Activated CD8-positive, alpha-beta T cell treated with anti-CD3 and anti-CD28 coated beads for 36 hours (primary cell): ENCODE data around the gene DYRK1A. TPM values are rescaled to one million over a fixed set of nuclear protein-coding genes. Genes with fewer than 3 reads are reported as not detected.

Experiments
- ATAC-seq: fragments of 200-7000 bp; cut with Tn5 transposase; one replicate; pipeline ENCODE4 v1.10.0; 2021; ENCODE audit warnings: mild to moderate bottlenecking, moderate library complexity
- CTCF ChIA-PET: fragments of 350-600 bp; sonication (Branson Sonifier 250); formaldehyde crosslinking; loops from one replicate; lab custom pipeline; 2021; ENCODE audit warnings: antibody characterized with exemption; lab: Charles Lee
- POLR2A ChIA-PET: fragments of 350-600 bp; sonication (Branson Sonifier 250); formaldehyde crosslinking; loops from one replicate; lab custom pipeline; 2021; ENCODE audit warnings: antibody characterized with exemption; lab: Charles Lee
- DNase-seq: peaks from one replicate; pipeline ENCODE4 v3.0.0-alpha.2; 2020
- H3K27ac Mint-ChIP-seq: one replicate; pipeline ENCODE4 v1.8.0; 2021; ENCODE audit warnings: mild to moderate bottlenecking, mixed read lengths
- H3K27me3 Mint-ChIP-seq: one replicate; pipeline ENCODE4 v1.8.0; 2021; ENCODE audit warnings: mixed read lengths
- H3K36me3 Mint-ChIP-seq: one replicate; pipeline ENCODE4 v1.8.0; 2021; ENCODE audit warnings: low read depth, mixed read lengths
- H3K4me1 Mint-ChIP-seq: one replicate; pipeline ENCODE4 v1.8.0; 2021; ENCODE audit warnings: low read depth, mixed read lengths
- H3K4me3 Mint-ChIP-seq: one replicate; pipeline ENCODE4 v1.8.0; 2021; ENCODE audit warnings: mild to moderate bottlenecking, moderate library complexity, mixed read lengths
- H3K9me3 Mint-ChIP-seq: one replicate; pipeline ENCODE4 v1.8.0; 2021; ENCODE audit warnings: mixed read lengths
- CTCF ChIP-seq: fragments of 200-600 bp; IDR thresholded peaks from one replicate; pipeline ENCODE4 v1.8.0; 2022; ENCODE audit warnings: antibody characterized with exemption, mild to moderate bottlenecking
- intact Hi-C: fragments of 100-400 bp; cut with micrococcal nuclease; formaldehyde crosslinking; loops from one replicate; pipeline ENCODE4 v1.10.0; 2022
- total RNA-seq, 2 experiments: library from RNA; stranded (reverse); gene quantifications; one replicate each; pipeline ENCODE4 v1.2.3, GENCODE V29; 2021

Gene DYRK1A
- total RNA-seq, 2 experiments from 2014 or later: 57.5 to 58.7 TPM

- no peaks in the 10 kb centered on the region for H3K27me3 Mint-ChIP-seq
- intact Hi-C loops: no loop called here
- POLR2A ChIA-PET: no interaction called here
- CTCF ChIA-PET: no interaction called here
- peaks cover 84% of the 10 kb centered on the region for H3K4me1 Mint-ChIP-seq
- H3K4me3 Mint-ChIP-seq: no peak overlapping the region
- H3K9me3 Mint-ChIP-seq: no peaks in the 10 kb centered on the region
- TF ChIP-seq CTCF: no peak
- H3K36me3 Mint-ChIP-seq: peaks cover 9% of the 10 kb centered on the region
- ATAC-seq: no peak
- peak overlapping the region; percentile 69 for H3K27ac Mint-ChIP-seq
- DNase-seq: no peak
Observed at GRCh38 chr21:37393786-37394185, 27.2 kb downstream of the DYRK1A start.

GRCh38 chr21:37395961-37396360 is 29.4 kb downstream of the DYRK1A start:
- Mint-ChIP-seq H3K4me3 (no peak overlapping the region), H3K9me3 (peaks cover 4% of the 10 kb centered on the region), H3K36me3 (peaks cover 20% of the 10 kb centered on the region), H3K27ac (peak overlapping the region; percentile 52), H3K27me3 (no peaks in the 10 kb centered on the region), H3K4me1 (peaks cover 86% of the 10 kb centered on the region)
- ChIA-PET POLR2A (no interaction called here), CTCF (no interaction called here)
- DNase-seq (no peak), ATAC-seq (no peak)
- no peak for TF ChIP-seq CTCF
- intact Hi-C loops: no loop called here

GRCh38 chr21:37396855-37397254 is 30.3 kb downstream of the DYRK1A start:
- H3K27ac Mint-ChIP-seq: peak overlapping the region; percentile 13
- peak; percentile 17 for ATAC-seq
- peaks cover 24% of the 10 kb centered on the region for H3K36me3 Mint-ChIP-seq
- no peak overlapping the region for H3K4me3 Mint-ChIP-seq
- no peaks in the 10 kb centered on the region for H3K27me3 Mint-ChIP-seq
- ChIA-PET POLR2A (no interaction called here), CTCF (interaction anchor here (0.7 kb wide), 1 partner anchor 12 kb away, joined by 3 read pairs; no protein-coding TSS in a partner anchor)
- intact Hi-C loops: no loop called here
- peaks cover 85% of the 10 kb centered on the region for H3K4me1 Mint-ChIP-seq
- no peak for TF ChIP-seq CTCF
- DNase-seq: no peak
- H3K9me3 Mint-ChIP-seq: peaks cover 6% of the 10 kb centered on the region

GRCh38 chr21:37398697-37399096 is 32.1 kb downstream of the DYRK1A start:
- DNase-seq (peak; percentile 35), ATAC-seq (peak; percentile 66)
- peaks cover 37% of the 10 kb centered on the region for H3K36me3 Mint-ChIP-seq
- no peaks in the 10 kb centered on the region for H3K27me3 Mint-ChIP-seq
- H3K9me3 Mint-ChIP-seq: peaks cover 14% of the 10 kb centered on the region
- H3K27ac Mint-ChIP-seq: peak overlapping the region; percentile 38
- TF ChIP-seq CTCF: no peak
- peaks cover 80% of the 10 kb centered on the region for H3K4me1 Mint-ChIP-seq
- CTCF ChIA-PET: interaction anchor here (0.9 to 1.1 kb wide), 2 partner anchors 16 to 59 kb away, joined by 3 read pairs; no protein-coding TSS in a partner anchor
- intact Hi-C loops: no loop called here
- POLR2A ChIA-PET: interaction anchor here (1.4 kb wide), 1 partner anchor 10 kb away, joined by 3 read pairs; no protein-coding TSS in a partner anchor
- H3K4me3 Mint-ChIP-seq: peak overlapping the region; percentile 51

- Mint-ChIP-seq H3K36me3 (peaks cover 34% of the 10 kb centered on the region), H3K27me3 (no peaks in the 10 kb centered on the region), H3K9me3 (peaks cover 14% of the 10 kb centered on the region), H3K27ac (peak overlapping the region; percentile 67), H3K4me1 (peaks cover 83% of the 10 kb centered on the region), H3K4me3 (no peak overlapping the region)
- no peak for TF ChIP-seq CTCF
- ATAC-seq (no peak), DNase-seq (no peak)
- ChIA-PET POLR2A (interaction anchor here (0.8 to 1.7 kb wide), 4 partner anchors 7 to 170 kb away, joined by 3 to 6 read pairs (median 4); no protein-coding TSS in a partner anchor), CTCF (interaction anchor here (1.0 kb wide), 1 partner anchor 20 kb away, joined by 3 read pairs; no protein-coding TSS in a partner anchor)
- intact Hi-C loops: no loop called here
Observed at GRCh38 chr21:37402251-37402867, 35.8 kb downstream of the DYRK1A start.
